BLaER1 treated with 17β-estradiol and CSF1 and Interleukin-3, amounts not matched to agents 10 nM and 100 nM (cell line): Measurements from ENCODE around the gene TNFSF11.

Source experiments
- H3K27ac ChIP-seq, 11 experiments: shearing (Covaris generic); formaldehyde crosslinking; 2 replicates each; pipeline ENCODE4 v1.8.1; 2022
- H3K27me3 ChIP-seq, 11 experiments: shearing (Covaris generic); formaldehyde crosslinking; 2 replicates each; pipeline ENCODE4 v1.8.1; 2022
- H3K36me3 ChIP-seq, 11 experiments: shearing (Covaris generic); formaldehyde crosslinking; 2 replicates each; pipeline ENCODE4 v1.8.1; 2022
- H3K4me1 ChIP-seq, 10 experiments: shearing (Covaris generic); formaldehyde crosslinking; 2 replicates each; pipeline ENCODE4 v1.8.1; 2022
- H3K4me2 ChIP-seq, 11 experiments: shearing (Covaris generic); formaldehyde crosslinking; 2 replicates each; pipeline ENCODE4 v1.8.1; 2022
- H3K4me3 ChIP-seq, 10 experiments: shearing (Covaris generic); formaldehyde crosslinking; 2 replicates each; pipeline ENCODE4 v1.8.1; 2022
- H3K9ac ChIP-seq, 11 experiments: shearing (Covaris generic); formaldehyde crosslinking; 2 replicates each; pipeline ENCODE4 v1.8.1; 2022
- H3K9me3 ChIP-seq, 11 experiments: shearing (Covaris generic); formaldehyde crosslinking; replicated peaks in 1 of 11; 2 replicates each; pipeline ENCODE4 v1.8.1; 2022
- H4K20me1 ChIP-seq, 11 experiments: shearing (Covaris generic); formaldehyde crosslinking; 2 replicates each; pipeline ENCODE4 v1.8.1; 2022
- Cebpa-rat ChIP-seq, 11 experiments: shearing (Covaris generic); IDR thresholded peaks; 2 replicates each; pipeline ENCODE4 v1.8.1; 2022

Gene TNFSF11

DNA sequence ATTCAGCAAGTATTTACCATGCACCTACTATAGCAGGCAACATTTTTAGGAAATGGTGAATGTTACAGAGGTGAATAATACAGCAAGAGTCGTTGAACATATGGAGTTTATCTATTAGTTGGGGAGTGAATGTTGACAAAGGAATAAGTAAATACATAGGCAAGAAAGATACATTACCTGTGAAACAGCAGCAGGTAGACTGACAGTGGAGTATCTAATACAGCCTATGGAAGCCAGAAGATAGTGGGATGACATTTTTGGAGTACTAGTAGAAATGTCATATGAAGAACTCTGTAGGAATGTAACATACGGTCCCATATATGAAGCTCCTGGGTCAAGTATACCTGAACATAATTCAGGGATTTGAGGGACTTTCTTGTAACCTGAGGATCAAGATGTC, 2.1 kb upstream of the TNFSF11 start:
- no peak overlapping the region for H3K4me2 ChIP-seq
- H3K27ac ChIP-seq = no peak overlapping the region
- no peaks in the 10 kb centered on the region for H3K36me3 ChIP-seq
- peaks cover 20 to 39% (median 27%) of the 10 kb centered on the region in 11 experiments for H3K9me3 ChIP-seq
- TF ChIP-seq Cebpa-rat (IDR thresholded peaks at IDR 0.05) = no peak
- H3K4me3 ChIP-seq = no peak overlapping the region
- H3K9ac ChIP-seq = no peak overlapping the region
- H3K27me3 ChIP-seq = no peaks in the 10 kb centered on the region
- no peaks in the 10 kb centered on the region for H4K20me1 ChIP-seq
- peaks cover 0 to 24% (median 5%) of the 10 kb centered on the region in 10 experiments; a peak in 6 of 20 replicates for H3K4me1 ChIP-seq

DNA sequence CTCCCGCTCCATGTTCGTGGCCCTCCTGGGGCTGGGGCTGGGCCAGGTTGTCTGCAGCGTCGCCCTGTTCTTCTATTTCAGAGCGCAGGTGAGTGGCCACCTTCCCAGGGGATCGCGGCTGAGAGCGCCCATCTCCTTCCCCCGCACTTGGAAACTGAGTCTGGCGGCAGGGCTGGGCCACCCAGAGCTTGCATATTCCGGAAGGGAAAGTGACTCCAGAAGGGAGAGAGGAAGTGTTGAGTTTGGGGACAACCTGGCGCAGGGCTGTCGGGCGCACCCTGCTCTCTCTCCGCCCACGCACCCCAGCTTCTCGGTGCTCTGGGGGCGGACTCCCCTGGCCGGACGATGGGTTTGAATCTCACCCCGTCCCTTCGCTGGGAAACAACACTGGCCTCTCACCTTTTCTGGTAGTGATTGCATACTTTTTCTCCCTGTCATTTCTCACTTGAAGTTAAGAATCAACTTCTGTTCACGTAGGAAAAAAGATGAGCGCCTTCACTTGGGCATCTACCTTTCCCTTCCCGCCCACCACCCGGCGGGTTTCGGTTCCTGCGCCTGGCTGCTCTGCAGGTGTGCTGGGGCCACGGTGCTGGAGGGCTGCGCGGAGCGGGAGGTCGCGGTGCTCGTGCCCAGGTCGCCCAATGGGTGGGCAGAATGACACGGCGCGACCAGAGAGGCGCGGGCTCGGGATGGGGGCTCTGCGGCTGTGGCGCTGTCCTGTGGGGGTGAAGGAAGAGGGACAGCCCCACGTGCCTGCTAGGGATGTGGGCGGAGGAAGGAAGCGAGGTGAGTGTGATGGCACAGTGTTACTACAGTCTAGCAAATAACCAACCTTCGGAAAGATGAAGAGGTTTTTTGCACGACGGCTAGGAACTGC, 721 bp downstream of the TNFSF11 start:
- Histone ChIP-seq H4K20me1 (no peaks in the 10 kb centered on the region), H3K9ac (no peak overlapping the region), H3K36me3 (no peaks in the 10 kb centered on the region), H3K4me1 (peaks cover 0 to 20% (median 0%) of the 10 kb centered on the region in 10 experiments; a peak in 6 of 20 replicates), H3K9me3 (peaks cover 20 to 39% (median 27%) of the 10 kb centered on the region in 11 experiments), H3K4me3 (no peak overlapping the region; a peak in 1 of 20 replicates), H3K27ac (no peak overlapping the region), H3K4me2 (peak overlapping the region in 3 of 11 experiments; percentile 14 to 60 (median 17); a peak in 5 of 22 replicates), H3K27me3 (no peaks in the 10 kb centered on the region)
- TF ChIP-seq Cebpa-rat (IDR thresholded peaks at IDR 0.05) = no peak

DNA sequence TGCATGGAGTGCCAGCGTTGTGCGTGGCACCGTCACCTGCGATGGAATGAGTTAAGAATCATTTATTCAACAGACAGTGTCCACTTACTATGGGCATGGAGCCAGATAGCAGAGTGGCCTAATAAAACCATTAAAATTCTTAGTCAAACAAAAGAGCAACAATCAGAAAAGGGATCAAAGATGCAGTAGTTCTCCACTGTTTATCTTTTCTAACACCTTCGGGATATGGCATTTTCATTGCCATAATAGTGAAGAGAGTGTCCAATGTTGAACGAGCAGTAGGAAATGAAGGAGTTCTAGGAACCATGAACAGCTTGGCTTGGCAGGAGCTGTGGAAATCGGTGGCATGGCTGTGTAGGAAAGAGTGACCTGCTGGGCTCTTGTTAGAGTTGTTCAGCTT, 2.0 kb downstream of the TNFSF11 start:
- Histone ChIP-seq H3K4me1 (peaks cover 0 to 16% (median 0%) of the 10 kb centered on the region in 10 experiments; a peak in 6 of 20 replicates), H3K4me3 (no peak overlapping the region)
- no peak for TF ChIP-seq Cebpa-rat (IDR thresholded peaks at IDR 0.05)

DNA sequence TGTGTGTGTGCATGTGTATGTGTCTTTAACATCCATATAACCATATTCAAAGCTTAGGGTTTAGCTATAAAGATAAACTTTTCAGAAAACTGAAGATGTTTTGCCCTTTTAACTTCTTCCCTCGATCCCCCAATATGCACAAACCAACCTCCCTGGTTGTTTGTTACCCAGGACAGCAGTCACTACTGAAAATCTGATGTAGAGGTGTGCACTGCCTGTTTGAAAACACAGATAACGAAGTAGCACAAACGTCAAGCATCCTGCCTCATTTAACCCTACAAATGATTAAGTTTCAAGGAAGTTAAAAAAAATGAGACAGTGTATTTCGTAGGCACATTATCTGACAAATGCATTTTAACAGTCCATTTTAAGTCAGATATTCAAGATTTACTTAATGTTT, 3.6 kb downstream of the TNFSF11 start:
- Histone ChIP-seq H3K27me3 (no peaks in the 10 kb centered on the region), H3K4me2 (no peak overlapping the region)

More for the DNA sequence above, 2.0 kb downstream of the TNFSF11 start:
- Histone ChIP-seq H3K36me3 (no peaks in the 10 kb centered on the region), H3K9me3 (peaks cover 20 to 39% (median 27%) of the 10 kb centered on the region in 11 experiments), H3K27me3 (no peaks in the 10 kb centered on the region), H3K9ac (no peak overlapping the region), H3K4me2 (0 out of 22 replicates have a peak overlapping the region, but pooled peaks of 1 of the 11 experiments have one; percentile 17), H4K20me1 (no peaks in the 10 kb centered on the region), H3K27ac (no peak overlapping the region)

DNA sequence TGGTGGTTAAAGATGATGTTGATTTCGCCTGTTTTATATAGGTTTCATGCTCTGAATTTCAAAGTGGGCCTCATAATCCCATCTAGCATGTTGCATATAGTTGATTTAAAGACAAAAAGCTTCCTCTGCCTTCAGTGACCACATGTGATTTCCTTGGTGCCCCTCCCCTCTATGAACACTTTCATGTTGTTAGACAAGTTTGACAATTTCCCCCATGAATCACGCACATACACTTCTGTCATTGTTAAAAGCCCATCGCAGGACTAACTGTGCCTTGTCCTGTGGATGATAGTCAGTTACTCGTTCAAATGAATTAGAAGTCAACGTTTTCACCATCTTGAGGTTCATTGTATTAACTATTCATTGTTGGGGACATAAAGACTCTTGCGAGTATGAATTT, 6.7 kb downstream of the TNFSF11 start:
- no peak overlapping the region for H3K4me3 ChIP-seq
- H3K9me3 ChIP-seq = no peaks in the 10 kb centered on the region; a peak in 1 of 22 replicates
- no peak overlapping the region for H3K9ac ChIP-seq
- H3K4me1 ChIP-seq = peaks cover 0 to 2% (median 0%) of the 10 kb centered on the region in 10 experiments; a peak in 3 of 20 replicates
- H3K27ac ChIP-seq = no peak overlapping the region
- no peaks in the 10 kb centered on the region for H3K36me3 ChIP-seq
- no peaks in the 10 kb centered on the region for H3K27me3 ChIP-seq
- H3K4me2 ChIP-seq = no peak overlapping the region
- H4K20me1 ChIP-seq = no peaks in the 10 kb centered on the region
- TF ChIP-seq Cebpa-rat (IDR thresholded peaks at IDR 0.05) = no peak

More for the DNA sequence above, 3.6 kb downstream of the TNFSF11 start:
- H3K36me3 ChIP-seq = no peaks in the 10 kb centered on the region
- H4K20me1 ChIP-seq = no peaks in the 10 kb centered on the region
- peaks cover 0 to 16% (median 0%) of the 10 kb centered on the region in 10 experiments; a peak in 6 of 20 replicates for H3K4me1 ChIP-seq
- H3K9me3 ChIP-seq = peaks cover 20 to 27% (median 23%) of the 10 kb centered on the region in 11 experiments
- no peak overlapping the region for H3K4me3 ChIP-seq
- H3K27ac ChIP-seq = no peak overlapping the region
- H3K9ac ChIP-seq = no peak overlapping the region
- TF ChIP-seq Cebpa-rat (IDR thresholded peaks at IDR 0.05) = no peak

DNA sequence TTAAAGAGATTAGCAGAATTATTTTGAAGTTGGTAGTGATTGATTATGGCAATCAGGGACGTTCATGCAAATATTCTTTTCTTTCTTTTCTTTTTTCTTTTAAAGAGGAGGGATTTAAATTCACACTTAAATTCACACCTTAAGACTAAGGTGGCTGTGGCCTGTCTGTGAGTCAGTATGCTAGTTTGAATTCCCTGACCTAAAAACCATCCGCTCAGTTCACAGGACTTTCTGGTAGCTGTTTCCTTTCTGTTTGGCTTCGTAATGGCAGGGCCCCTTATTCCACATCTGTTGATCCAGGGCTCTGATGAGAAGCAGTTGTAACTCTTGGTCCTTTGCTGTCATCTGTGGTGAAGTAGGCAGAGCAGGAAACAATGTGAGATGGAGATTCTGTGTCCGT, 7.5 kb downstream of the TNFSF11 start:
- Histone ChIP-seq H3K4me1 (no peaks in the 10 kb centered on the region), H3K4me3 (no peak overlapping the region), H3K36me3 (no peaks in the 10 kb centered on the region), H3K9ac (no peak overlapping the region), H4K20me1 (no peaks in the 10 kb centered on the region), H3K9me3 (no peaks in the 10 kb centered on the region), H3K27me3 (no peaks in the 10 kb centered on the region), H3K4me2 (no peak overlapping the region), H3K27ac (no peak overlapping the region)
- TF ChIP-seq Cebpa-rat (IDR thresholded peaks at IDR 0.05) = no peak

DNA sequence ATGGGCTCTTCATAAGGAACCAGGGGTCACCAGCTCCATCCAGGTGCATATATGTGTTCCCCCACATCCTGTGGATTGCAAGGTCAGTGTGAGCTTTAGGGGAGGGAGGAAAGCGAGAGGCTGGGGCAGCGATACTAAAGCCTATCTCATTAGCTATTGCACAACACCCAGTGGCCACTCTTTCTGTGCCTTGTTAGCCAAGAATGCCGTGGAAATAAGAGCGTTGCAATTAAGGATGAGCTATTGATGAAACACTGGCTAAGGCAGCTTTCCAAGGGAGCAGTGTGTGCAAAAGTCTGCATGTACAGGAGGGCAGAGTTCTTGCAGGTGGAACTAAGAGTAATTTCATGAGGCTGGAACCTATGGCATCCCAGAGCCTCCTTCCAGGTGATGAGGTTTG, 17.6 kb downstream of the TNFSF11 start:
- Histone ChIP-seq H3K9me3 (no peaks in the 10 kb centered on the region), H3K27ac (no peak overlapping the region), H3K9ac (no peak overlapping the region), H3K4me1 (peaks cover 0 to 19% (median 12%) of the 10 kb centered on the region in 10 experiments; a peak in 16 of 20 replicates), H4K20me1 (no peaks in the 10 kb centered on the region), H3K36me3 (no peaks in the 10 kb centered on the region), H3K4me2 (no peak overlapping the region), H3K4me3 (no peak overlapping the region), H3K27me3 (no peaks in the 10 kb centered on the region)
- TF ChIP-seq Cebpa-rat (IDR thresholded peaks at IDR 0.05) = peak in 2 of 11 experiments; percentile 56; a peak in 1 of 22 replicates

DNA sequence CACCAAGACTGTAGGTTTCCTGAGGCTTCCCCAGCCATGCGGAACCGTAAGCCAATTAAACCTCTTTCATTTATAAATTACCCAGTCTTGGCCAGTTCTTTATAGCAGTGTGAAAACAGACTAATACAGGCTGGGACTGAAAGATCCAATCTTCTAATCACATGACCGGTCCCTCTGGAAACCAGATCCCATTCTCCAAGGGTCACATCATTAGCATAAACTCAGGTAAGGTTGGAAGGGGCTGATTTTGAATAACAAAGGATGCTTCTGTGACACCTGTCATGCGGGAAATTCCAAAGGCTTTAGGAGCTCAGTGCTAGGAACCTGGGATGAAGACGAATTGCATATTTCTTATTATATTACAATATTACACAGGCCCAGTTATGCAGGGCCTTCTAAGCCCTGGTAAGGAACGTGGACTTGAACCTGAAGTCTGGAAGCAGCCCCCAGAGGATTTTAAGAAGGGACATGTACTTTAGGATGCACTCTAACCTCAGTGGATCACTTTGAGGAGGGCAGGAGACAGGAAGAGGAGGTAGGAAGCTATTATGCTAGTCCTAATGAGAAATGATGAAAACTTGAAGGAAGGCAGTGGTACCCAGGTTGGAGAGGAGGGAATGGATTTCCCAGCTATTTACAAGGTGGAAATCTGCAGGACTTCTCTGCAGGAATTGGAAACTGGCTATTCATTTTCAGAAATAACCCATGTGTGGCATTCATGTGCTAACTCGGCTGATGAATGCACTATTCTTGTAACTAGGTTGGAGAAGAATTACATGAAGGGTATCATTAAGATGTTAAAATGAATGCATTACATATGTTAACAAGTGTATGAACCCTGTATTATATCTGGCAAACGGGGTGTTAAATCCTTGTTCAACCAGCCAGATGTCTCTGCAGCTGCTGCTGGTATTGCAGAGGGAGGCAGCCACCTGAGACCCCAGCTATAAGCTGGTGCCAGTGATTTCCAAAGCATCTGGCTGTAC, 19.3 kb downstream of the TNFSF11 start:
- no peaks in the 10 kb centered on the region for H3K36me3 ChIP-seq
- no peak for TF ChIP-seq Cebpa-rat (IDR thresholded peaks at IDR 0.05)
- no peak overlapping the region for H3K27ac ChIP-seq
- no peak overlapping the region; a peak in 1 of 22 replicates for H3K4me2 ChIP-seq
- H3K9me3 ChIP-seq = no peaks in the 10 kb centered on the region
- no peaks in the 10 kb centered on the region for H3K27me3 ChIP-seq
- peaks cover 0 to 19% (median 12%) of the 10 kb centered on the region in 10 experiments; a peak in 16 of 20 replicates for H3K4me1 ChIP-seq
- H3K4me3 ChIP-seq = no peak overlapping the region
- H3K9ac ChIP-seq = no peak overlapping the region
- no peaks in the 10 kb centered on the region for H4K20me1 ChIP-seq
